Activated naive CD8-positive, alpha-beta T cell treated with anti-CD3 and anti-CD28 coated beads, Interleukin-2, amount 50 U/mL, for 16 hours (primary cell): ENCODE results near the gene NTM.

ENCODE experiments used
- DNase-seq: peaks from one replicate; pipeline ENCODE4 v3.0.0-alpha.2; 2020; ENCODE audit warnings: low read depth, low spot score

The NTM gene

DNA sequence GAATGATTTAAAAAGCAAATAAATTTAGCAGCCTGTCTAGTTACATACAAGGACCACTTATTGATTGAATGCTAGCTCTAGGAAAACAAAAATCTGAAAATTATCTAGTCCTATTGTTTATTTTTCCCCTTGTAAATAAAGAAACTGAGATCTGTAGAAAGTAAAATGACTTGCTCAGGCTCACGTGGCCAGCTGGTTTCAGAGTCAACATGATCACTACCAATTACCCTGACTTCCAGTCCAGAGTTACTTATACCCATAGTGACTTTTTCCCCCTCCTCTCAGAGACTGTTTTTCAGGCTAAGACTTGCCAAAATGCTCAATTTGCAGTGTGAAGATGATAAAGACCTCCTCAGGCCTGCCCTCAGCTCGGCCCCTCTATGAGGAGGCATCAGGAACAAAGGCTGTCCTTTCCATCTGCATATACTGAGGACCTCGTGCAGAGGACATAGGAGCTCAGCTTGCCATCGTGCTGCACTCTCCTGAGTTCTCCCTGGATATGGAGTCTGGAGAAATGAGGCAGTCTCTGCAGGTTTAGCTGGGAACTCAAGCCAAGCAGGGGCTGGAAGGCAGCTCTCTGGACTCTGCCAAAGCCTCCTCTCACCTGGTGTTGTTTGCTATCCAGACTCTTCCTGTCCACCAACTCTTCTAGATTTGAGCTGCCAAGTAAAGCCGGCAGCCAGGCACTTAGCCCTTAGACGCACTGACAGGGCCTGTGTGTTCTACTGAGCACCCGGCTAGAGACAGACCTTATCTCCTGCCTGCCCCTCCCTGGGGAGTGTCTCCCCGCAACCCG is 883.3 kb downstream of the NTM start:
- no peak for DNase-seq

DNA sequence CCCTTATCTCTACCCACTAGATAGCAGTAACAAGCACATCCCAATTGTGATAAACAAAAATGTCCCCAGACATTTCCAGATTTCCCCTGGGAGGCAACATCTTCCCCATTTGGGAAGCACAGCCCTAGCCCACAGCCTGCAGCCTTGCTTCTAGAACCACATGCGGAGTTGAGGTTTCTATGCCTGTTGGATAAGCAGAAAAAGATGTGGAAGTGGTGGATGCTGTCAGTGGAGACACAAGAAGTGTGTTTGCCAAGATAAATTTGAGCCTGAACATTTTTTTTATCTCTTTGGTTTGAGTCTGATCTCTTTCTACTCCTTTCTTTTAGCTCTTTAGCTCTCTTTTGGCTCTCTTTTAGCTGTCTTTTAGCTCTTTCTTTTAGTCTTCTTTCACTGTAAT is 884.5 kb downstream of the NTM start:
- no peak for DNase-seq

DNA sequence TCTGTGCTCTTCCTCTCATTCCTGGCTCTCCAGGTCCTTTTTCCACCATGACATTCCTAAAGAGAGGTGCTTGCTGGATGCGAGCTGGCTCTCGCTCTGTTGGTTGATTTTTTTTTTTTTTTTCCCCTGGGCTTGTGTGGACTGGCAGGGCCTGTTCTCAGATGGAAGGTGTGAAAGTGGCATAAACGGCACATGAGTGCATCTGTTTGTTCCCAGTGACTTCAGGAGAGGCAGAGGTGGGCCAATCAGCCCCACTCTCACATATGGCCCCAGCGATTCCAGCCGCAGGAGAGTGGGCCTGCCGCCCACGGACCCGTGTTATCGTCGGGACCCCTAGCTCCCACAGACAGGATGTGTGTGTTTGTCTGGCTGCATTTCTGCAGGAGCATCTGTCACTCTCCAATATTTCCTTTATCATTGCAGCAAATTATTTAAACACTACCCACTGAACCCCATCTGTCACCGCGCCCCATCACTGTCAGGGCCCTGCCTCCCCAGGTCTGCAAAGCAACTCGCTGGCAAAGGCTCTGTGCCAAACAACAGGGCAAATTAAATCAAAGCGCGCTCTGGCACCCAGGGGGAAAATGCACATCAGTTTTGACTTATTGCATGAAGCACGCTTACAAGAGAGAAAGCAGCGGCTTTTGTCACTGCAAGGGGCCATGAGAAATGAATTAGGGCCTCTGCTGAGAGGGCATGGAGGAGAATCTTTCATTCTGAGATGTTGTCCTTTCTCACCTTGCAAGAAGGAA is 886.3 kb downstream of the NTM start:
- no peak for DNase-seq

DNA sequence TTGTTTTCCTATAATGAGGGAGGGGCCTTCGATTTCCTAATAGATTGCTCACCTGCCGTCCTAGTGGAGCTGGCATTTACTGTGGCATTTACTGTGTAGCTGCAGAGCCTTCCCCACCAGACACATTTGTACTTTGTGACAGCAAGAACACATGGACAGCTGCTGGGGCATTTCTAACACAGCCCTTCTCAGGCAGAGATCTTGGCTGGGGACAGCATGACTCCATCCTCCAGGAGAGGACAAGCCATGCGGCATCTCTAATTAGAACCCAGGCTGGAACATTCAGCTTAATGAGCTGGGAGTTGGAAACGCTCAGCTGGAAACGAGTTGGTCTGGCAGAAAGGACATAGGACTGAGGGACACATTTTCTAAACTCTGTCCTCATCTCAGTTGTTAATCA is 887.5 kb downstream of the NTM start:
- DNase-seq, result no peak

DNA sequence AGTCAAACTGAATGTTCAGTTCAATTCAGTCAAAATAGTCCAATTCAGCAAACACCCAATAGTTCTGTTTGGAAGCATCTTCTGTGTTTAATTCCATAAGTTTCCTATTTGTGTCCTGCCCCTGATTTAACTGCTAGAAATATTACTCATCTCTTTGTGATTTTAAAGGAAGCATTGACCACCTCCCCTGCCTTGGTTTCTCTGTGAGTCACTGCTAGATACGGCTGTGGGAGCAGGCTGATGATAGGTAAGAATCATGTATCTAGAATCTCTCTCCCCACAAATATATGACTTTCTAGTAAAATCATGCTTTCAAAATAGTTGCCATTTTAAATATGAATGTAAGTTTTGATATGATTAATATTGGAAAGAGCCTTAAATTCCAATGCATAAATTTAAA is 888.5 kb downstream of the NTM start:
- DNase-seq, result no peak

DNA sequence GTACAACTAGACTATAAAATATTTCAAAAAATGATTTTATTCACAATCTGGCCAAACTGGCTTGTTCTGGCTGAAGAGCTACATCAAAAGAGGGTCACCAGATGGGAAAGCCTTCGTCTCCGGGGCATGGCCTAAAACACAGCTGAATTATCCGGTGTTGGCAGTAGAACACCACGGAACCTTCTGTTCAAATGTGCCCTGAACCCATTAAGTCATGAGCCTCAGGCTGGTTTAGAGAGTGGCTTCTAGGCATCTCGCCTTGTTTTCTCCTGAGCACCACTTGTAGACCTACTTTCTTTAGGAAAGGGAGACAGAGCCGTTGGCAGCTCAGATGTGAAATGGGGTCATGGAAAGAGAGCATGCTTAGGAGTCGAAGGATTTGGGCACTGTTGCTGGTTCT is 890.2 kb downstream of the NTM start:
- no peak for DNase-seq

DNA sequence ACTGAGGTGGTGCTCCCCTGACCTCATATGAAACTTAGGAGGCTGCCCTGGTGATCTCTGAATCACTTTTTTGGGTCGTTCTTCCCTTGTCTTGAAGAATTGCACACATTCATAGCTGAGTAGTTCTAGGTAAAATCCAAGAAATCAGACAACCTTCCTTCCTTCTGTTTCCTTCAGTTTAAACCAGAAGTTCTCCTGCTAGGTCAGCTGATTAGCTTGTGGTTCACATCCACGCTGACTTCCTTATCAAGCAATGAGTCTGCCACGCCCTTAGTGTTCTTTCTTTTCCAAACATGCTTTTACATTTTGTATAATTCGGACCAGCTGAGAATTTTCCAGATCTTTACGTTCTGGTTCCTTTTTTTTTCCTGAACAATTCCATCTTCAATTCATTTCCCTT is 892.8 kb downstream of the NTM start:
- DNase-seq, result no peak

DNA sequence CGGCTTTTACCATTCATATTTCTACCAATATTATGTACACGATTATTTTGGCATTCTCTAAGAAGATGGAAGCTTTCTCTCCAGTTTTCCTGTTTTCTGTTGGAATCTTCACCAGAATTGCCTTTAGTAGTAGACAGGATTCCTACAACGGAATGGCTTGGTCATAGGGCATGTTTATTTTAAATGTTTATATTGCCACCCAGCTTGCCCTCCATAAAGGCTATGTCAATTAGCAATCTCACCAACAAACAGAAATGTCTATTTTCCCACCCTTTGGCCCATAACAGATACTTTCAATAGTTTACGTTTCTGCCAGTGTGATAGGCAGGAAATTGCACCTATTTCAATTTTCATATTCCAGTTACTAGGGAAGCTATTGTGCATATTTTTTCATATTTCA is 893.5 kb downstream of the NTM start:
- no peak for DNase-seq

DNA sequence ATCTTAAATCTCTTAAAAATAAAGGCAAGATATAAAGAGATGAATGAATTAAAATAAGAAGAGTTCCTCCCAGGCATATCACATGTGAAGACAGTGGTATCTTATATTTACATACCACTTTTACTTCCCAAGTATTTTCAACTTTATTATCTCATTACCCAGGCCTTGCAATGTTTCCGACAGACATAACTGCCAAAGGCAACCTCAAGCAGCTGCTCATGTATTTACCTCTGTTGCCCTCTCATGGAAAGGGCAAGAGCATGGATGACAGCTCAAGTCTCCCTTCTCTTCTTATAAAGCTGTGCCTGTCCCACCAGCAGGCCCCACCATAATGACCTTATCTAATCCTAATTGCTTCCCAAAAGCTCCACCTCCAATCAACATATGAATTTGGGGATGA is 894.2 kb downstream of the NTM start:
- no peak for DNase-seq

DNA sequence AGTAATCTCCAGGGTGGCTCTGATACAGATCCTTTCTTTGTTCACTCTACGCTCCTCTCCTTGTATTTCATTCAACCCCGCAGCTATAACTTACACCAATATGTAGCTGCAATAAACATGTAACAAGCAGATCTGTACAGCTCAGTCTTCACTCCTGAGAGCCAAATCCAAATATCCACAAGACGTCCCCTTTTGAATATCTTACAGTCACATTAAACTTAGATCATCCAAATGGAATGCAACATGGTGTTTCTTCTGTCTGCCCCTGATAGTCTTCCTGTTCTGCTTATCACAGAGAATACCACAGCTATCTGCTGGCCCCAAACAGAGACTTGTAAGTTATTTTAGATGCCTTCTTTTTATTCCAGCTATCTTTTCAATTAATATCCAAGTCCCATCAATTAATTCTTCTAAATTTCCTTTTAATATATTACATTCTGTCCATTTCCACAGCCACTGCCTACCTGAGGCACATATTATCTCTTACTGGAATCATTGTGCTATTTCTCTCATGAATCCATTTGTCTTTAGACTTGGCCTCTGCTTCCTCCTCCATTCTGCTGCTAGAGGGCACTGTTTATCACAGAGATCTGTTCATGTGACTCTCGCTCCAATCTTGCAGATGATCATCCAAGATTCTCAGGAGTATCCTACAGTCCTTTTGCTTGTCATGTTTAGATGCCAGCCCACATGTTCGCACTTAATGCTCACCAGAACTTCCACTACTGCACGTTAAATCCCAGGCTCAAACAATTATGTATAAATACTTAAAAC is 908.6 kb downstream of the NTM start:
- no peak for DNase-seq

DNA sequence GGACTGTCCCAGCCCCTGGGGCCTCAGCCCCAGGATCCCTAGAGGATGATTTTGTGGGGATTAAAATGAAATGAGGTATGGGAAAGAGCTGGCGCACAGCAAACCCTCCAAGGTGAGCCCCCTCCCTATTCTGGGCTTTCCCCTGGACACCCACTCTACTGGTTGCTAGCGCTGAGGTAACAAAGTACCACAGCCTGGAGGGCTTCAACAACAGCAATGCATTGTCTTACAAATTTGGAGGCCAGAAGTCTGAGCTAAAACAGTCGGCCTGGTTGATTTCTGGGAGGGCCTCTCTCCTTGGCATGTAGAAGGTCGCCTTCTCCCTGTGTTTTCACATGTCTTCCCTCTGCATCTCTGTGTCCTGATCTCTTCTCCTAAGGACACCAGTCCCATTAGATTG is 913.6 kb downstream of the NTM start:
- DNase-seq, result no peak

DNA sequence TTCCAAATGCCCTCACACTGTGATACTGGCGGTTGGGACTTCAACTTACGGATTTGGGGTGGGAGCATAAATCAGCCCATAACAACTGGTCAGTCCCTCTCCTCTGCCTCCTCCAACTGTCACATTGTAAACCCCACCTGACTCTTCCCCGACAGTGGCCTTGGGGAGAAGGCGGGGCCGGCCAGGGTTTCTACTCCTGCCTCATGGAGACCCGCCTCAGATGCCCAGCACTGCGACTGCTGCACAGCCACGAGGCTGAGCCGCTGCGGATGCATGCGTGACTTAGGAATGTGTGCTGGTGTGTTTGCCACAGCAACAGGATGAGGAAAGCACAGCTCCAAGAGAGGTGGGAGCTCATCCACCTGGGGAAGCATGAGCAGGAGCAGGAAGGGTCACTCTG is 914.2 kb downstream of the NTM start:
- DNase-seq, result no peak

DNA sequence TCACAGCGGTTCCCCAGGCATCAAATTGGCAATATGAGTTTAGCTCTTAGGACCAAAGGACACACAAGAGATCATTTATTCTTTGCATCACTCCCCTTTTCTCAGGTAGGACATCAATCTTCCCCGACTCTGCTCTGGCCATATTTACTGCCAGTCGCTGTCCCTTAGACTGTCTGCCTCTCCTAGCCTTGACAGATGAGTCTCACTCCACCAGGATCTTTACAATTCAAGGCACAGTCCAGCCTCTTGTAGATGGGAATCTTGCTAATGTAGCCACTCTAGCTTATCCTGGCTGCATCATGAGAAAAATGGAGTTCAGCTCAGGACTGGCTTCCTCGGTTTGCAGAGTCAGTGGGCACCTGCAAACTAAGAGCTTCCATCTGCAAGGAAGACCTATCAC is 915.2 kb downstream of the NTM start:
- DNase-seq, result no peak

DNA sequence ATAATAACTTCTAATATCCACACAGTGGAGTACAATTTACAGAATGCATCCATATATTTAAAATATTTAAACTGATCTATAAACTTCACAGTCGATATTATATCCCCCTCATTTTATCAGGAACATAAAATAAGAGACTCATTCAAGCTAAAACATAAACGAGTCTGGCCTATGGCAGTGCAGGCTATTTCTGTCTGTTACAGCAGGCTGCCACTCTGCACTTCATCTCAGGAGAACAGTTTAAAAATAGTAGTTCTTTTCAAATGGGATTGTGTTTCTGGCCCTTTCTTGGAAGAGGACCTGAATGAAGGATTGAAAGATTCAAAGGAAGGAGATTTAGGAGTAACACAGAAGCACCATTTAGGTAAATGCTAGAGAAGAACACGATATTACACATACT is 915.7 kb downstream of the NTM start:
- no peak for DNase-seq

DNA sequence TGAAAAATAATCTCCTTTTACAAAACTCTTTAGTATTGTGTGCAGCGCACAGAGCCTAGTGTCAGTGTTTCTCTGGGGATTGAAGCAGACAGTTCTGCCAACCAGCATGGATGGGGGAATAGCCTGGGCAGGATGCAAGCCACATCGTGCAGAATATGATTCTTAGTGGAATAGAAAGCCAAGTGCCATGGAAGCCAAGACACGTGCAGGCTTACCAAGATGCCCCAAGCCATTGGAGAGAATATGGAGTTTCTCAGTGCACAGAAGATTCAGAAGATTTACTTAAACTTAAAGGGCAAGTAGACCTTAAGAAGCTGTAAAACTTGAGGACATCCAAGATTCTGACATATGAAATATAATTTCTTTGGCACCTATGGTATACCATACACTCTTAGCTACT is 917.6 kb downstream of the NTM start:
- DNase-seq, result no peak

DNA sequence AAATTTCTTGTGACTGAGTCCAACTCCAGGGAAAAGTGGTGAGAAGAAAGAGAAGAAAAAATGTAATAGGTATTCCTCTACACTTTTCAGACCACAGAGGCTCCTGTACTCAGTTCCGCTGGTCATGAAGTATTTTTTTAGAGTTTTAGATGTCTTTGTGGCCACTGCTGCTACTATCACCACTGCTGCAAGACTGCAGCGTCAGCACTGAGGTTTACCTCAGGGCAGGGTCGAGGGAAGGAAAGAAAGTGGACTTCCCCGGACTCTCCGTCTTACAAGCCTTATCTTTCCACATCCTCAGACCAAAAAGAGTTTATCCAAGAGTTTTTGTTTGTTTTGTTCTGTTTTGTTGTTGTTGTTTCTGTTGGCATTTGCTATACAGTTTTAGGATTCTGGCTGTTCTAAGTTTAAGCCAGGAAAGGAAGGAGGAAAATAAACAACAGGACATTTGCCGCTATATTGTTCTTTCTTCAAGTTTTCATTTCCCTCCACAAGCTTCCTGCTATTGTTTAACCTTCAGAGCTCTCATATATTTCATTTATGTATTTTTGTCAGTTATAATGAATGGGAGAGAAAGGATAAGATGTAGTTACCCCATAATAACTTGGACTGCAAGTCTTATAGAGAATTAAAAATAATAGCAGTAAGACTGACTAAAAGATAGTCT is 919.3 kb downstream of the NTM start:
- no peak for DNase-seq

DNA sequence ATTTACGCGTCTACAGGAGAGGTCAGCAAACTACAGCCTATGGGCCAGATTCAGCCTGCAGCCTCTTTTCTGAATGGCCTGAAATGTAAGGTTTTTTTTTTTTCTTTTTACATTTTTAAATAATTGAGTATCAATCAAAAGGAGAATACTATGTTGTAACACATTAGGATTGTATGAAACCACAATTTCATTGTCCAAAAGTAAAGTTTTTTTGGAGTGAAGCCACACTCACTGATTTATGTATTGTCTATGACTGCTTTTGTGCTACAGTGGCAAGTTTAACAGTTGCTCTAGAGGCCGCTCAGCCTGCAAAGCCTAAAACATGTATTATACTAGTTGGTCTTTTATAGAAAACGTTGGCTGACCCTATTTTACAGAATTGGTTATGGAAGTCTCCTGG is 923.2 kb downstream of the NTM start:
- no peak for DNase-seq

DNA sequence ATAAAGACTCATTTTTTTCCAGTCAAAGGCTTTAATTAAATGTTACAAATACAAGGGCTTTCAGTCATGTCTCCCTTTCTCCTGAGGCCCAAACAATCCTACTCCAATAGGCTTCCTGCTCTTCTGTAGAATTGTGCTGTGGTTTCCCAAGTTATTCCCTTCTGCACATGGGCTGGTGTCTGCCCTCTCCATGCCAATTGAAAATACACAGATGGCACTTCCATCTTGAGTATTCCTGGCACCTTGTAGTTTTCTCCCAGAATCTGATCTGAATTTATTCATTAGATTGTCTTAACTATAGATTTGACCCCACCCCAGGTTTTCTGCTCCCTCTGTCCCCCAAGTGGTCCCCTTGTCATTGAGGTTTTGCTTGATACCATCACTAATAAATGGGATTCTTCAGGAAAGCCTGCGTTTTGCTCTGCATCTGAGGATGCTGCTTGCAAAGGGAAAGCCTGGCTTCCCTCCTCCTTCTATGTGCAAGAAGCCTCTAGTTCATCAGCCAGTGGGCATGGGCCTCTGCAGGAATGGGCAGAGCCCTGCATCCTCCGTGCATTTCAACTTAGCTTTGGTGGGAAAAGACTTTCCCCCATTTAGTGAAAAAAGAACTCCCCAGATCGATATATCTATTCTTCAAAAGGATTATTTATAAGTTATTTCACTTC is 926.7 kb downstream of the NTM start:
- DNase-seq, result no peak

DNA sequence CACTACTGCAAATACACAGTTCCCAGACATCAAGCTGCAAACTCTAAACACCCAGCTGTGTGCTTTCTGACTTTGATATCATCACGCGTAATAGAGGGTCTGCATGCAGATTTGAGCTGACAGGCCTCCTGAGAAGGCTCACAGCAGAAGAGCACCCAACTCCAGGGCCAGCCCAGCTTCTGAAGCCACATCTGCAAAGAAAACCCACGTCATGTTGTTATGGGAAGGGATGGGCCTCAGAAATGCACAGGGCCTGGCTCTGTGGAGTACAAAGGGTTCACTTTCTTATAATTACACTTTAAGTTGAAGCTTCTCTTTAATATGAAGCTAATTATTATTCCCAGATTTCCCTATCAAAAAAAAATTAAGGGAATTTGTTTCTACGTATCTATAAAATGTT is 927.9 kb downstream of the NTM start:
- DNase-seq, result no peak

DNA sequence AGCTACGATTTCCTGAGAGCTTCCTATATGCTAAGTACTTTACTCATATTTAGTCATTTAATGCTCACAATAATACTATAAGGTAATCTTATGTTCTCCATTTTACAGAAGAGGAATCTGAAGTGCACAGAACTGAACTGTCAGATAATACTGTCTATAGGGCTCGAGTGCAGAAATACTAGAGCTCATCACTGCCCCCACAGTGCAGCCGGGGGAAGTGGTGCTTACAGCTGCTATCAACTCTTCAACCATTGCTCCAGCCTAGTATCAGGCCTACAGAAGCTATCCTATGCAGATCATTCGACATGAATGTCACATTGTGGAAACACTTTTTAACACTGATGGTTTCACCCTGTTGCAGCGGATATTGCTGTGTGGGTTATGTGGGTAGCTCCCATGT is 929.9 kb downstream of the NTM start:
- DNase-seq, result no peak

DNA sequence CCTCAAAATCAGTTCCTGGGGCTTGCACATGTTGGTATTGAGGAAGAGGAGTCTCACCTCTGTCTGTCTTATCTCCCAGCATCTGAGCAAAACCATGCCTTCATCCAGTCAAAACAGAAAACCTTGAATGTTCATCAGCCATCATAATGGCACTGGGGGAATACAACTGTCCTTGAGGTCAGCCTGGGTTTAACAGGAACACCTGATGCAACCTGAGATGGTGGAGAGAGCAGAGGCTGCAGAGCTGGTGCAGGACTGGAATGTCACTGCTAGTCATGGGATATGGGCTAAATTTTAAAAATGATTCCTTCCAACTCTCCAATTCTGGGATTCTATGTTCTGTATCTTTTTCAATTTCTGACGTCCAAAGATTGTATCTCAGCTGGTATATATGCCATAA is 931.0 kb downstream of the NTM start:
- DNase-seq, result no peak

DNA sequence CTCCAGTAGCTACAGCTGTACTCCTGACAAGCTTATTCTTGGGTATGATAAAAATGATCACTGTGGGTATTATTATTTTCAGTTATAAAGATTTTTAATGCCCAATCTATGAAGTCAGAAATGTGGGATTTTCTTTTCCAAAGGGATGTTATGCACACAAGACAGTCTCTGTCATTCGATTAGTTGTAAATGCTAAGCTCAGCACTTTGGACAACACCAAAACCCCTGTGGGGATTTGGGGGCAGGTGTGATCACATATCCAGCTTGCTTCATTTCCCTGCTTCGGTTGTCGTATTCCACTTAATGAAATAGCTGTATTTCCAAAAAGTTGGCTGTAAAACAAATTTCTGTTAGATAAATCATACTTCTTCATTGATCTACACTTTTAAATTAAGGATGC is 931.5 kb downstream of the NTM start:
- DNase-seq, result no peak
